Thyroid gland (tissue), 4 donors: Measurements from ENCODE around the gene ORM1. TPM values are rescaled to one million over a fixed set of nuclear protein-coding genes. Genes with fewer than 3 reads are reported as not detected.

Source experiments
- DNase-seq, 2 donors: peaks; one replicate each; pipeline ENCODE4 v3.0.0-alpha.2; 2019
- H3K27ac ChIP-seq, 3 donors: fragments of 200-600 bp; sonication (generic); 1 replicate in 2 of 3; 2 replicates in 1 of 3; pipeline ENCODE4 v1.5.1; 2016 to 2019; ENCODE audit warnings: mild to moderate bottlenecking in 1 of 3, moderate library complexity in 1 of 3
- H3K27me3 ChIP-seq: fragments of 200-600 bp; sonication (generic); one replicate; pipeline ENCODE4 v1.5.1; 2019
- H3K36me3 ChIP-seq, 2 donors: fragments of 200-600 bp; sonication (generic); one replicate each; pipeline ENCODE4 v1.5.1; 2016 to 2019
- H3K4me1 ChIP-seq, 2 donors: fragments of 200-600 bp; sonication (generic); one replicate each; pipeline ENCODE4 v1.5.1; 2017 to 2019
- H3K4me3 ChIP-seq, 3 donors: fragments of 200-600 bp; sonication (generic); replicated peaks in 1 of 3; 1 replicate in 2 of 3; 2 replicates in 1 of 3; pipeline ENCODE4 v1.5.1; 2016; ENCODE audit warnings: mild to moderate bottlenecking in 1 of 3
- H3K9me3 ChIP-seq: fragments of 200-600 bp; sonication (generic); one replicate; pipeline ENCODE4 v1.5.1; 2017
- CTCF ChIP-seq, 6 experiments: fragments of 200-600 bp in 3 of 6; fragments of 450-650 bp in 3 of 6; sonication (generic) in 3 of 6; IDR thresholded peaks; one replicate each; pipeline ENCODE4 v1.5.1; 2016 to 2019; ENCODE audit warnings: antibody characterized with exemption in 6 of 6, mild to moderate bottlenecking in 2 of 6, inconsistent platforms in 1 of 6, moderate library complexity in 1 of 6
- POLR2A ChIP-seq, 2 donors: fragments of 450-650 bp; IDR thresholded peaks; one replicate each; pipeline ENCODE4 v1.6.1; 2017; ENCODE audit warnings: antibody characterized with exemption in 2 of 2, mild to moderate bottlenecking in 2 of 2, moderate library complexity in 1 of 2
- WGBS, 2 donors: methylation state at CpG; one replicate each; pipeline ENCODE4 v1.1.5; 2017; 5-methylcytosine and 5-hydroxymethylcytosine counted together
- intact Hi-C: fragments of 100-400 bp; cut with DNase I; formaldehyde crosslinking; loops from one replicate; pipeline ENCODE4 v1.15.1; 2023
- total RNA-seq, 4 donors: library from RNA; depleted of rRNA; stranded (reverse); fragments of >200 nt; gene quantifications; one replicate each; pipeline ENCODE4 v1.2.3, GENCODE V29; 2016

The ORM1 gene
- total RNA-seq, 4 donors from 2014 or later, result not detected

DNA sequence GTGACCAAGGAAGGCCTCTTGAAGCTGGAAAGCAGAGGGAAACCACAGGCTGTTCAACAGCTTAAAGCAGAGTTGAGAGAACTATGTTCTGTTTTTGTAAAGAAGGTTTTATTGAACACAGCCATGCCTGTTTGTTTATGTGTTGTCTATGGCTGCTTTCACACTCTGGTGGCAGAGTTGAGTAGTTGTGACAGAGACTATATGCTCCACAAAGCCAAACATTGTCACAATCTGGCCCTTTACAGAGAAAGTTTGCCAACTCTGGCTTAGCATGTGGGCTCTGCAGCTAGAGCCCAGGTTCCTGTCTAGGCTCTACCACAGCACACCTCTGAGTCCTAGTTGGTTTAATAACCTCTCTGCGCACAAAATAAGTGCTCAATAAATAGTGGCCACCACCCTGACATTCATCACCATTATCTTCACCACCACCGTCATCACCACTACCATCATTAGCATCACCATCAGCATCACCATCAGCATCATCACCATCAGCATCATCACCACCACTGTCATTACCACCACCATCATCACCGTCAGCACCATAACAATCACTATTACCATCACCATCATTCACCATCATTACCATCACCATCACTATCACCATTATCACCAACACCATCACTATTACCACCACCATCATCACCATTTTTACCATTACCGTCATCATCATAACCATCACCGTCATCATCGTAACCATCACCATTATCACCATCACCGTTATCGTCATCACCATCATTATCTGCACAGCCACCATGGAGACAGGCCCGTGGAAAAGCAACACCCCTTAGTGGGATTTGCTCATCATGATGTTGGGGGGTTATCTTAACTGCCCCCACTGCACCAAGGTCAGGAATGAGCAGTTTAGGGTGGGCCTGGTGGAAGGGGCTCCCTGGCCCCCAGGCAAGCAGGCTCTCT lies 46.6 kb downstream of the ORM1 start:
- no peaks in the 10 kb centered on the region for H3K27me3 ChIP-seq
- 96% methylated on average over 9 of the region's 9 CpGs for WGBS, 2 donors
- no peak for DNase-seq
- H3K4me3 ChIP-seq, result no peak overlapping the region
- peaks cover 7 to 18% of the 10 kb centered on the region in 2 donors for H3K4me1 ChIP-seq
- H3K27ac ChIP-seq, result no peak overlapping the region
- no peaks in the 10 kb centered on the region for H3K9me3 ChIP-seq
- peaks cover 0 to 12% of the 10 kb centered on the region in 2 donors for H3K36me3 ChIP-seq
- no peak for TF ChIP-seq POLR2A (IDR thresholded peaks at IDR 0.05)
- TF ChIP-seq CTCF (IDR thresholded peaks at IDR 0.05), result no peak
- intact Hi-C loops, result no loop called here

DNA sequence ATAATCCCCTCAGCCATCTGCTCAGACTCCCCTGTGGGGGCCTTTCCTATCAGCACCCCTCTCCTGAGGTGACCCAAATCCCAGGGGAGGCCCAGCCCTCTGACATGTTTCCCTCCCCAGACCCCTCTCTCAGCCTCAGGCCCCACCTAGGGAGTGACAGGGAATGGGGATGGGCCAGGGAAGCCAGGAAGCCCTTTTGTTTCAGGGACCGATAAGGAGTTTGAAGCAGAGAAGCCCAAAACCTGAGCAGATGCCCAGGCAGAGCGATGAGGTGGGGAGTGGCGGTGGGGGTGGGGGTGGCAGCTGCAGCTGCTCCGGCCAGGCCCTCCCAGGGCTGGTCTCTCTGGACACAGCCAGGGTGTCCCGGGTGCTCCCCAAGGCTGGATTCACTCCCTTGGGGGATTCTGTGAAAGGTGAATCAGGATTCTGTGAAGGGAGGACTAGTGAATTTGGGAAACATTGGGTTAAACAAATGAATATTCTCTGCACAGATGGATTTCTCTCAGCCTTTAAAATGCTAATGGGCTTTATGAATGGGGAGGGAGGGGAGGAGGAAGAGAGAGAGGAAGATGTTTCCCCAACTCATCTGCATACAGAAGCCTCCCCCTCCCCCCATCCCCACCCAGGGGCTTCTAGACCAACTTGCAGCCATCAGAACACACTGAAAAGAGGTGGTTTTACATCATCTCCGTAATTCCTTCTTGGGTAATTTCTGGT lies 47.5 kb downstream of the ORM1 start:
- H3K4me3 ChIP-seq, result no peak overlapping the region
- H3K27me3 ChIP-seq, result no peaks in the 10 kb centered on the region
- H3K27ac ChIP-seq, result no peak overlapping the region
- intact Hi-C loops, result no loop called here
- no peaks in the 10 kb centered on the region for H3K9me3 ChIP-seq
- H3K4me1 ChIP-seq, result peaks cover 7 to 14% of the 10 kb centered on the region in 2 donors
- TF ChIP-seq POLR2A (IDR thresholded peaks at IDR 0.05) (no peak), CTCF (IDR thresholded peaks at IDR 0.05) (no peak)
- no peak for DNase-seq
- WGBS, 2 donors, result 81 to 83% methylated on average over 6 of the region's 6 CpGs
- H3K36me3 ChIP-seq, result peaks cover 0 to 12% of the 10 kb centered on the region in 2 donors

GRCh38 chr9:114370968-114371320 lies 48.0 kb downstream of the ORM1 start:
- no peak overlapping the region for H3K4me3 ChIP-seq
- WGBS, 2 donors, result 89 to 95% methylated on average over 3 to 4 of the region's 4 CpGs
- H3K9me3 ChIP-seq, result no peaks in the 10 kb centered on the region
- H3K36me3 ChIP-seq, result peaks cover 0 to 12% of the 10 kb centered on the region in 2 donors
- DNase-seq, result no peak
- H3K27ac ChIP-seq, result no peak overlapping the region
- no peak for TF ChIP-seq CTCF (IDR thresholded peaks at IDR 0.05)
- no peak for TF ChIP-seq POLR2A (IDR thresholded peaks at IDR 0.05)
- H3K27me3 ChIP-seq, result no peaks in the 10 kb centered on the region
- H3K4me1 ChIP-seq, result peaks cover 7 to 14% of the 10 kb centered on the region in 2 donors
- intact Hi-C loops, result no loop called here

GRCh38 chr9:114371343-114371944 lies 48.5 kb downstream of the ORM1 start:
- intact Hi-C loops, result no loop called here
- Histone ChIP-seq H3K36me3 (peaks cover 2 to 14% of the 10 kb centered on the region in 2 donors), H3K9me3 (no peaks in the 10 kb centered on the region), H3K27me3 (no peaks in the 10 kb centered on the region), H3K4me3 (no peak overlapping the region), H3K4me1 (peaks cover 7 to 14% of the 10 kb centered on the region in 2 donors), H3K27ac (no peak overlapping the region)
- no peak for DNase-seq
- 61 to 70% methylated on average over 7 of the region's 7 CpGs for WGBS, 2 donors
- no peak for TF ChIP-seq CTCF (IDR thresholded peaks at IDR 0.05)
- TF ChIP-seq POLR2A (IDR thresholded peaks at IDR 0.05), result no peak
